C4-2B (cell line): ENCODE results near the gene SSX2IP.

Experiments
- CTCF ChIP-seq: fragments of 450-650 bp; conservative IDR thresholded peaks from 2 replicates; pipeline ENCODE4 v1.5.1; 2017; ENCODE audit warnings: mild to moderate bottlenecking
- ZFX ChIP-seq: fragments of 450-650 bp; IDR thresholded peaks from 2 replicates; pipeline ENCODE4 v1.6.1; 2017

GRCh38 chr1:84700070-84700469 lies 9.8 kb upstream of the SSX2IP start:
- TF ChIP-seq CTCF (no peak), ZFX (no peak)
